Body of pancreas (tissue), 4 donors: ENCODE results near the gene LAPTM5. TPM values are rescaled to one million over a fixed set of nuclear protein-coding genes. Genes with fewer than 3 reads are reported as not detected.

ENCODE experiments used
- ATAC-seq: fragments of 150-250 bp; one replicate; pipeline ENCODE4 v1.9.1; 2016
- DNase-seq, 4 donors: peaks; one replicate each; pipeline ENCODE4 v3.0.0-alpha.2; 2019
- H3K27ac ChIP-seq, 4 donors: fragments of 200-600 bp; sonication (generic); 1 replicate in 3 of 4; 2 replicates in 1 of 4; pipeline versions ENCODE4 v1.5.1 to v1.6.1; 2016 to 2019; ENCODE audit warnings: mild to moderate bottlenecking in 1 of 4, mixed read lengths in 1 of 4, moderate library complexity in 1 of 4
- H3K27me3 ChIP-seq, 2 donors: fragments of 200-600 bp; sonication (generic); one replicate each; pipeline ENCODE4 v1.6.0; 2016; ENCODE audit warnings: mild to moderate bottlenecking in 1 of 2
- H3K36me3 ChIP-seq, 2 donors: fragments of 200-600 bp; sonication (generic); replicated peaks in 1 of 2; 2 replicates each; pipeline ENCODE4 v1.5.1; 2016; ENCODE audit warnings: low read depth in 2 of 2; ENCODE audit not compliant: insufficient read depth in 1 of 2
- H3K4me1 ChIP-seq: fragments of 200-600 bp; sonication (generic); one replicate; pipeline ENCODE4 v1.6.0; 2016
- H3K4me3 ChIP-seq, 2 donors: fragments of 200-600 bp; sonication (generic); 1 replicate in 1 of 2; 2 replicates in 1 of 2; pipeline ENCODE4 v1.5.1; 2016 to 2019
- H3K9me3 ChIP-seq, 3 donors: fragments of 200-600 bp; sonication (generic); 1 replicate in 2 of 3; 2 replicates in 1 of 3; pipeline ENCODE4 v1.5.1; 2016
- POLR2A ChIP-seq, 3 donors: fragments of 450-650 bp; IDR thresholded peaks; one replicate each; pipeline ENCODE4 v1.6.1; 2016; ENCODE audit warnings: antibody characterized with exemption in 3 of 3, mild to moderate bottlenecking in 2 of 3
- WGBS, 2 donors: methylation state at CpG; one replicate each; pipeline ENCODE4 v1.1.5; 2017; 5-methylcytosine and 5-hydroxymethylcytosine counted together
- intact Hi-C: fragments of 100-400 bp; cut with DNase I; formaldehyde crosslinking; loops from one replicate; pipeline ENCODE4 v1.15.1; 2023
- total RNA-seq, 2 donors: library from RNA; depleted of rRNA; stranded (reverse); fragments of >200 nt; gene quantifications; one replicate each; pipeline ENCODE4 v1.1.0, GENCODE V29; 2016
- TF ChIP-seq, protein P1 (sequence below), 7 experiments: fragments of 450-650 bp in 4 of 7; fragments of 200-600 bp in 3 of 7; sonication (generic) in 3 of 7; IDR thresholded peaks; one replicate each; pipeline ENCODE4 v1.5.1; 2016 to 2019; ENCODE audit warnings: antibody characterized with exemption in 7 of 7

LAPTM5 gene
- total RNA-seq, 2 donors from 2014 or later: 6.3 to 25.2 TPM

GRCh38 chr1:30787856-30788495 is 30.4 kb upstream of the LAPTM5 start:
- TF ChIP-seq POLR2A (IDR thresholded peaks at IDR 0.05): no peak
- TF ChIP-seq, protein P1, sequence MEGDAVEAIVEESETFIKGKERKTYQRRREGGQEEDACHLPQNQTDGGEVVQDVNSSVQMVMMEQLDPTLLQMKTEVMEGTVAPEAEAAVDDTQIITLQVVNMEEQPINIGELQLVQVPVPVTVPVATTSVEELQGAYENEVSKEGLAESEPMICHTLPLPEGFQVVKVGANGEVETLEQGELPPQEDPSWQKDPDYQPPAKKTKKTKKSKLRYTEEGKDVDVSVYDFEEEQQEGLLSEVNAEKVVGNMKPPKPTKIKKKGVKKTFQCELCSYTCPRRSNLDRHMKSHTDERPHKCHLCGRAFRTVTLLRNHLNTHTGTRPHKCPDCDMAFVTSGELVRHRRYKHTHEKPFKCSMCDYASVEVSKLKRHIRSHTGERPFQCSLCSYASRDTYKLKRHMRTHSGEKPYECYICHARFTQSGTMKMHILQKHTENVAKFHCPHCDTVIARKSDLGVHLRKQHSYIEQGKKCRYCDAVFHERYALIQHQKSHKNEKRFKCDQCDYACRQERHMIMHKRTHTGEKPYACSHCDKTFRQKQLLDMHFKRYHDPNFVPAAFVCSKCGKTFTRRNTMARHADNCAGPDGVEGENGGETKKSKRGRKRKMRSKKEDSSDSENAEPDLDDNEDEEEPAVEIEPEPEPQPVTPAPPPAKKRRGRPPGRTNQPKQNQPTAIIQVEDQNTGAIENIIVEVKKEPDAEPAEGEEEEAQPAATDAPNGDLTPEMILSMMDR (IDR thresholded peaks at IDR 0.05): no peak
- intact Hi-C loops: no loop called here
- Histone ChIP-seq H3K27ac (no peak overlapping the region), H3K4me1 (peaks cover under 1% of the 10 kb centered on the region), H3K27me3 (no peaks in the 10 kb centered on the region), H3K4me3 (no peak overlapping the region), H3K36me3 (no peaks in the 10 kb centered on the region), H3K9me3 (no peaks in the 10 kb centered on the region)
- no peak for DNase-seq
- WGBS, 2 donors: 72 to 81% methylated on average over 21 of the region's 21 CpGs
- ATAC-seq: no peak

- H3K36me3 ChIP-seq: no peaks in the 10 kb centered on the region
- 67 to 82% methylated on average over 5 of the region's 5 CpGs for WGBS, 2 donors
- H3K9me3 ChIP-seq: no peaks in the 10 kb centered on the region
- ATAC-seq (no peak), DNase-seq (no peak)
- H3K27ac ChIP-seq: no peak overlapping the region
- H3K27me3 ChIP-seq: no peaks in the 10 kb centered on the region
- TF ChIP-seq, protein P1 (IDR thresholded peaks at IDR 0.05): no peak
- no peak for TF ChIP-seq POLR2A (IDR thresholded peaks at IDR 0.05)
- H3K4me1 ChIP-seq: peaks cover 7% of the 10 kb centered on the region
- no peak overlapping the region for H3K4me3 ChIP-seq
- intact Hi-C loops: no loop called here
Measured at GRCh38 chr1:30787266-30787665, 29.7 kb upstream of the LAPTM5 start.

DNA sequence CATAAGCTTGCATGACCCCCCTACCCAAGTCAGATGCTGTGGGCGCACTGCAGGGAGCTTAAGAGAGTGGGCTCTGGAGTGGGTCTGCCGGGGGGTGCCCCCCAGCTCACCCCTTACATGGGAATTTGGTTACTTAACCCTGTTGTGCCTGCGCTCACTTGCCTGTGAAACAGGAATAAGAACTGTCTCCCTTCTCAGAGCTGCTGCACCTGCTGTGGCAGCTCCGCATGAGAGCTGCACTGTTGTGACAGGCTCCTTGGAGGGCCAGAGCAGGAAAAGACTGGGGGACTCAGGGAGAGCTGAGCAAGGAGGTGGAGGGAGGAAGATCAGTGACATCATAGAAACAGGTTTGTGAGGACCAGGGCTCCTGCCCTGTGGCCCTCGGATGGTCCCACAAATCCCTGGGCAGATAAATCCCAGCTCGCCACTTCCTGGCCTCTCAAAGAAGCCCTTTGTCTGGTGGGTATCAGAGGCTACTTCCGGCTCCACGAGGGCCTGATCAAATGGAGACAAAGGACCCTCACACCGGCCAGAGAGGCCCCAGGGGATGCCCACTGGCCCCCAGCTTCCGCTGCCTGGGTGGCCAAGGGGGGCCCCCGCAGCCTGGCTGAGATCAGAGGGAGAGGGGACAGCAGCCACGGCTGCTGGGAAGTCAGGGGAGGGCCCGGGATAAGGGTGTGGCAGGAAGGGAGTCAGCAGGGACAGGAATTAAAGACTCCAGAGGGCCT is 28.9 kb upstream of the LAPTM5 start:
- no peak for TF ChIP-seq POLR2A (IDR thresholded peaks at IDR 0.05)
- TF ChIP-seq, protein P1 (IDR thresholded peaks at IDR 0.05): no peak
- DNase-seq (no peak), ATAC-seq (no peak)
- intact Hi-C loops: no loop called here
- WGBS, 2 donors: 60 to 62% methylated on average over 8 to 13 of the region's 13 CpGs
- no peaks in the 10 kb centered on the region for H3K9me3 ChIP-seq
- H3K4me3 ChIP-seq: no peak overlapping the region
- no peaks in the 10 kb centered on the region for H3K36me3 ChIP-seq
- no peaks in the 10 kb centered on the region for H3K27me3 ChIP-seq
- H3K27ac ChIP-seq: no peak overlapping the region
- peaks cover 7% of the 10 kb centered on the region for H3K4me1 ChIP-seq

- Histone ChIP-seq H3K4me3 (no peak overlapping the region), H3K9me3 (no peaks in the 10 kb centered on the region), H3K4me1 (peaks cover 7% of the 10 kb centered on the region), H3K36me3 (no peaks in the 10 kb centered on the region), H3K27me3 (no peaks in the 10 kb centered on the region), H3K27ac (no peak overlapping the region)
- intact Hi-C loops: no loop called here
- WGBS, 2 donors: 65 to 80% methylated on average over 5 to 7 of the region's 7 CpGs
- ATAC-seq (no peak), DNase-seq (no peak)
- TF ChIP-seq, protein P1 (IDR thresholded peaks at IDR 0.05): no peak
- TF ChIP-seq POLR2A (IDR thresholded peaks at IDR 0.05): no peak
Measured at GRCh38 chr1:30785714-30786113, 28.1 kb upstream of the LAPTM5 start.
